Effector memory CD8-positive, alpha-beta T cell (primary cell): Measurements from ENCODE around the gene THBD.

ENCODE experiments used
- ATAC-seq: fragments of 150-1000 bp; cut with Tn5 transposase; replicated peaks from 2 replicates; pipeline ENCODE4 v1.10.0; 2021; ENCODE audit warnings: mild to moderate bottlenecking, moderate library complexity
- DNase-seq, 3 experiments: peaks; one replicate each; pipeline ENCODE4 v3.0.0; 2021
- H3K27ac Mint-ChIP-seq, 2 donors: one replicate each; pipeline ENCODE4 v1.8.0; 2022; ENCODE audit warnings: mild to moderate bottlenecking in 2 of 2, mixed read lengths in 2 of 2, moderate library complexity in 2 of 2
- H3K27me3 Mint-ChIP-seq, 2 donors: one replicate each; pipeline ENCODE4 v1.8.0; 2022; ENCODE audit warnings: mixed read lengths in 2 of 2
- H3K36me3 Mint-ChIP-seq: one replicate; pipeline ENCODE4 v1.8.0; 2022; ENCODE audit warnings: mild to moderate bottlenecking, moderate library complexity, mixed read lengths; ENCODE audit not compliant: insufficient read depth
- H3K4me1 Mint-ChIP-seq, 2 donors: one replicate each; pipeline ENCODE4 v1.8.0; 2022; ENCODE audit warnings: low read depth in 2 of 2, mixed read lengths in 2 of 2
- H3K4me3 Mint-ChIP-seq, 2 donors: one replicate each; pipeline ENCODE4 v1.8.0; 2022; ENCODE audit warnings: mild to moderate bottlenecking in 2 of 2, mixed read lengths in 2 of 2, moderate library complexity in 2 of 2
- H3K9me3 Mint-ChIP-seq, 2 donors: one replicate each; pipeline ENCODE4 v1.8.0; 2022; ENCODE audit warnings: mixed read lengths in 2 of 2

The THBD gene

GRCh38 chr20:23047738-23048214, 1.7 kb downstream of the THBD start:
- Mint-ChIP-seq H3K36me3 (no peaks in the 10 kb centered on the region), H3K4me3 (no peak overlapping the region), H3K9me3 (no peaks in the 10 kb centered on the region), H3K27me3 (peaks cover 34 to 81% of the 10 kb centered on the region in 2 donors), H3K27ac (no peak overlapping the region), H3K4me1 (peaks cover 0 to 4% of the 10 kb centered on the region in 2 donors)
- no peak for DNase-seq
- ATAC-seq, result no peak

GRCh38 chr20:23047001-23047737, 2.3 kb downstream of the THBD start:
- H3K9me3 Mint-ChIP-seq, result no peaks in the 10 kb centered on the region
- no peak overlapping the region for H3K4me3 Mint-ChIP-seq
- DNase-seq, result no peak
- no peak overlapping the region for H3K27ac Mint-ChIP-seq
- no peaks in the 10 kb centered on the region for H3K36me3 Mint-ChIP-seq
- H3K27me3 Mint-ChIP-seq, result peaks cover 28 to 75% of the 10 kb centered on the region in 2 donors
- H3K4me1 Mint-ChIP-seq, result peaks cover 0 to 4% of the 10 kb centered on the region in 2 donors
- ATAC-seq, result no peak

- Mint-ChIP-seq H3K9me3 (no peaks in the 10 kb centered on the region), H3K27ac (no peak overlapping the region), H3K4me3 (no peak overlapping the region), H3K36me3 (no peaks in the 10 kb centered on the region), H3K4me1 (peaks cover 0 to 4% of the 10 kb centered on the region in 2 donors), H3K27me3 (peaks cover 21 to 71% of the 10 kb centered on the region in 2 donors)
- DNase-seq (no peak), ATAC-seq (no peak)
Observed at GRCh38 chr20:23046431-23046830, 3.0 kb downstream of the THBD start.

GRCh38 chr20:23043376-23043775, 6.1 kb downstream of the THBD start:
- peaks cover 27 to 77% of the 10 kb centered on the region in 2 donors for H3K27me3 Mint-ChIP-seq
- ATAC-seq, result no peak
- no peak for DNase-seq
- no peak overlapping the region for H3K27ac Mint-ChIP-seq
- no peak overlapping the region for H3K4me3 Mint-ChIP-seq
- no peaks in the 10 kb centered on the region for H3K36me3 Mint-ChIP-seq
- H3K4me1 Mint-ChIP-seq, result peaks cover 0 to 3% of the 10 kb centered on the region in 2 donors
- no peaks in the 10 kb centered on the region for H3K9me3 Mint-ChIP-seq

- H3K9me3 Mint-ChIP-seq, result no peaks in the 10 kb centered on the region
- no peak for ATAC-seq
- DNase-seq, result no peak
- H3K4me1 Mint-ChIP-seq, result peaks cover 0 to 3% of the 10 kb centered on the region in 2 donors
- H3K27ac Mint-ChIP-seq, result no peak overlapping the region
- no peak overlapping the region for H3K4me3 Mint-ChIP-seq
- no peaks in the 10 kb centered on the region for H3K36me3 Mint-ChIP-seq
- H3K27me3 Mint-ChIP-seq, result peaks cover 22 to 77% of the 10 kb centered on the region in 2 donors
Observed at GRCh38 chr20:23042270-23042669, 7.2 kb downstream of the THBD start.

GRCh38 chr20:23039885-23040508, 9.5 kb downstream of the THBD start:
- H3K4me1 Mint-ChIP-seq, result no peaks in the 10 kb centered on the region
- no peak overlapping the region for H3K27ac Mint-ChIP-seq
- no peaks in the 10 kb centered on the region for H3K36me3 Mint-ChIP-seq
- DNase-seq, result no peak
- no peak for ATAC-seq
- H3K9me3 Mint-ChIP-seq, result no peaks in the 10 kb centered on the region
- H3K27me3 Mint-ChIP-seq, result peaks cover 16 to 76% of the 10 kb centered on the region in 2 donors
- H3K4me3 Mint-ChIP-seq, result no peak overlapping the region

GRCh38 chr20:23039136-23039875, 10.2 kb downstream of the THBD start:
- Mint-ChIP-seq H3K36me3 (no peaks in the 10 kb centered on the region), H3K9me3 (no peaks in the 10 kb centered on the region), H3K27ac (no peak overlapping the region), H3K27me3 (peaks cover 16 to 69% of the 10 kb centered on the region in 2 donors), H3K4me1 (no peaks in the 10 kb centered on the region), H3K4me3 (no peak overlapping the region)
- ATAC-seq, result no peak
- no peak for DNase-seq

- Mint-ChIP-seq H3K36me3 (no peaks in the 10 kb centered on the region), H3K9me3 (no peaks in the 10 kb centered on the region), H3K27me3 (peaks cover 24 to 71% of the 10 kb centered on the region in 2 donors), H3K4me3 (no peak overlapping the region), H3K27ac (no peak overlapping the region), H3K4me1 (no peaks in the 10 kb centered on the region)
- DNase-seq (no peak), ATAC-seq (no peak)
Observed at GRCh38 chr20:23037017-23037481, 12.4 kb downstream of the THBD start.

GRCh38 chr20:23036371-23036770, 13.1 kb downstream of the THBD start:
- H3K4me1 Mint-ChIP-seq, result no peaks in the 10 kb centered on the region
- DNase-seq (no peak), ATAC-seq (no peak)

GRCh38 chr20:23035731-23036130, 13.7 kb downstream of the THBD start:
- DNase-seq, result no peak
- H3K36me3 Mint-ChIP-seq, result no peaks in the 10 kb centered on the region
- peaks cover 23 to 62% of the 10 kb centered on the region in 2 donors for H3K27me3 Mint-ChIP-seq
- H3K4me3 Mint-ChIP-seq, result no peak overlapping the region
- no peak overlapping the region for H3K27ac Mint-ChIP-seq
- no peaks in the 10 kb centered on the region for H3K9me3 Mint-ChIP-seq
- H3K4me1 Mint-ChIP-seq, result no peaks in the 10 kb centered on the region
- no peak for ATAC-seq

More at GRCh38 chr20:23036371-23036770, 13.1 kb downstream of the THBD start:
- Mint-ChIP-seq H3K27me3 (peaks cover 24 to 68% of the 10 kb centered on the region in 2 donors), H3K4me3 (no peak overlapping the region), H3K36me3 (no peaks in the 10 kb centered on the region), H3K27ac (no peak overlapping the region), H3K9me3 (no peaks in the 10 kb centered on the region)

- Mint-ChIP-seq H3K4me3 (no peak within 1 kb of the TSS), H3K4me1 (no peaks in the 10 kb centered on the region), H3K9me3 (no peaks in the 10 kb centered on the region), H3K27me3 (peaks cover 16 to 55% of the 10 kb centered on the region in 2 donors), H3K27ac (no peak within 1 kb of the TSS), H3K36me3 (no peaks in the 10 kb centered on the region)
- DNase-seq (no peak), ATAC-seq (no peak)
Observed at GRCh38 chr20:23034721-23035671, 14.5 kb downstream of the THBD start, which contains the start of gene SSTR4. Gene SSTR4 (plus strand): TSS chr20:23035312. CDS start chr20:23035484, 172 bp downstream.

GRCh38 chr20:23033918-23034317, 15.6 kb downstream of the THBD start:
- peaks cover 12 to 44% of the 10 kb centered on the region in 2 donors for H3K27me3 Mint-ChIP-seq

More at GRCh38 chr20:23033918-23034317, 15.6 kb downstream of the THBD start:
- Mint-ChIP-seq H3K4me1 (no peaks in the 10 kb centered on the region), H3K4me3 (no peak overlapping the region), H3K9me3 (no peaks in the 10 kb centered on the region), H3K36me3 (no peaks in the 10 kb centered on the region), H3K27ac (no peak overlapping the region)
- ATAC-seq (no peak), DNase-seq (no peak)
